ENCODE data around the gene STK32A.
"Not testable (repeated sequence)": the region's sequence is repeated elsewhere in the genome, so short reads cannot be mapped to it uniquely, and the experiment has no call there.

Gene STK32A

DNA sequence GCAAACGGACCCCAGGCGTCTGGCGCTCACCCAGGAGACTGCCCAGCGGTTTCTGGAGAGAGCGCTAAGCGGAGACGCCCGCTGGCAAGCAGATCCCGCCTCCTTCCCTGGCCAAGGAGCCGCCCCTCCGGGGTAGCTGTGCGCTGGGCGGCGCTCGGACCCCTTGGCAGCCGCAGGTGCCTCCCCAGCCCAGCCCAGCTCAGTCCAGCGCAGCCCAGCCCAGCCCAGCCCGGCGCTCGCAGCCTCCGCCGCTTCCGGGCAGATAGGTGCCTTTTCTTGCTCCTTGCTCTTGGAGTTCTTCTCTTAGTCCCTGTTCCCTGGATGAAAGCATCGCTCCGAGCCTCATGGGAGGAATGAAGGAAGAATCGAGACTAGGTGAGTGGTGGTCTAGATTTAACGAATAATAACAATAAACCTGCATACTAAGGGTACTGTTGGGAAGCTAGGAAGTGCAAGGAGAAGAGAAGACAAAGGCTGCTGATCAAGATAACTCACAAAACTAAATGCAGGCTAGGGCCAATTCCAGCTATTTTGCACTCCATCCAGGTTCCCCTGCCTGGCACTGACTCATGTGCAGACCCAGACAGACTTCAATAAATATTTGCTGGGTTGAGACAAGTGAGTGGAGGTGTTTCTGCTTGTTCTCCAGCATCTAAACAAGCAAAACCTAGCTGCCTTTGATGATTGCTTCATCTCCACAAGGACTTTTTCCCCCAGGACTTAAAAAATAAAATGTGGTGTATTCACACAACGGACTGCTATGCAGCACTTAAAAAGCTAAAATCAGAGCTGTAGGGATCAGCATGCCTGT is at the start of gene STK32A:
Gene STK32A (plus strand): TSS at position 202 of the 811 bp plus-strand sequence. CDS start 4,609 bp downstream, outside the sequence.
- FAIRE-seq, result no peak

DNA sequence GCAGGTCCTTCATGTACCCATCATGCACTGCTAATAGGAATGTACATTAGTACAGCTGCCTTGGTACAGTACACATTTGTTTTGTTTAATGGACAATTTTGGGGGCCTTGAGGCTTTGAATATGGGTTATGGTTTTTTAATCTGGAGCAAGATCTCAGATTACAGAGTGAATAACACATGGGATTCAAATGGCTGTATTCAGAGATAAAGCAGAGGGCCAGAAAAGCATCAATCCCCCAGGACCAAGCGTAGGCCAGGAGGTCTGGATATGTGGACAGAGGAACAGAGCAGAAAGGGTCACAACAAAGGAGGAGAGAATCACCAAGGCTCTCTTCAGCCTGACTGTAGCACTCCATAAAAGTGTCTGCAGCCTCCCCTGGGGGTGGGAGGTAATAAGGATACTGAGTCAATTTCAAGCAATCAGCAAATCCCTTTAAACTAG is 47.7 kb upstream of the STK32A start:
- FAIRE-seq, result no peak

DNA sequence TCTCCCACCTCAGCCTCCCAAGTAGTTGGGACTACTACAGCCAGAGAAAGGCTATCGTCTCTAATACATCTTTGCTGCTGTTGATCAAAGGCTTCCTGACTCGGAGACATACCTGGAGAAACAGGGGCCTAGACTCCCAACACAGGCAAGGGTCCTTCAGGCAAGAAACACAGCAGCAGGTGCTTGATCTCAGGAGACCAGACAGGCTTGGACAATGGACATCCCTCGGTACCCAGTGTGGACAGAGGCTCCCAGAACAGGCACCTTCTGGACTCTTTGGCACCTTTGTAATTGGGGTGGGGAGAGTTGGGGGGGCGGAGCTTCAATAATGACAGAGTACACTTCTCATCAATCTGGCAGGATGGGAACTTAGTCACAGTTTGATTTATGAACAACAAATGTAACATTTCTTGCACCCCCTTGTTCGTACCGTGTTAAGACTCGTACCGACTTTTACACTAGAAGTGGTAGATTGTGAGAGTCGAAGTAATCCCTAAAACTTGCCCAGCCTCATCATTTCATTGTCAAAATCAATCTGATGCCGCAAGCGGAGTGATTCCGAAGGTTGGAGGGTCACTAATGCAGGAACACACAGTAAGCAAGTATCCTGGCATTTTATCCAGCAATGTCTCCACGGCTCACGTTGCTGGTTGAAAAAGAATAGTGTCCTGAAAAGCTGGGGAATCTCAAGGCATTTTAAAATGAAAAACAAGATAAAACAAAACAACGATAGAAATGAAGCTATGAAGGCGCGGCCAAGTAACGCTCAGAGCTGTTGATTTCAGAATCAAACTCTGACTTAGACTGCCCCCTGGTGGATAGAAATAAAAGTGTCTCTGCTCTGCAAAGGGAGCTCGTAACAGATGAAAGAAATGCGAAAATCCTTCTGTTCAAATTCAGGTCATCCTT is 46.4 kb upstream of the STK32A start:
- peak; percentile 96 for FAIRE-seq

DNA sequence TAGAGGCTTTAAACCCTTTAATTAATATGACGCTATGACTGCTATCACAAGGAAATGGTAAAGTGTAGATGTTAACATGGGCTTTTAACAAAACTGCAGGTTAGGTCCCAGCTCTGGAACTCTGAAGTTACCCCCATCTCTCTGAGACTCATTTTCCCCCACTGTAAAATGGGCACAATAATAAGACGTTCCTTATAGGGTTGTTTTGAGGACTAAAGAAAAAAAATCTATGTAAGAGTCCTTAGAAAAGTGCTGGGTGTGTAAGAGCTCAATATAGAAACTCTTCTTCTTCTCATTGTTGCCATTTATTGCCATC is 45.8 kb upstream of the STK32A start:
- FAIRE-seq, result no peak

DNA sequence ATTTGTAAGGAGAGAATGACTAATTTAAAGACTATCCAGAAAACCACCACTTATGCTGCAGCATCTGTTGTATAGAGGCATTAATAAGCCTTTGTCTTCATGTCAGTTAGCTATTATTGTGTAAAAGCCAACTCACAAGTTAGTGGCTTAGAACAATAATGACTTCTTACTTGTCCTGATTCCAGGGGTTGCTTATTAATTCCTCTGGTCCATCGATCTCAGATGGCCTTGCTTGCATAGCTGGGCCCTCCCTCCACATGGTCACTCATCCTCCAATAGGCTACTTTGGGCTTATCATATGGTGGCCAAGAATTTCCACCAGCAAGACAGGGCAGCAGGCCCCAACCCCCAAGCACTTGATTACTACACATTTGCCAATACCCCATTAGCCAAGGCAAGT is 44.5 kb upstream of the STK32A start:
- FAIRE-seq, result no peak

DNA sequence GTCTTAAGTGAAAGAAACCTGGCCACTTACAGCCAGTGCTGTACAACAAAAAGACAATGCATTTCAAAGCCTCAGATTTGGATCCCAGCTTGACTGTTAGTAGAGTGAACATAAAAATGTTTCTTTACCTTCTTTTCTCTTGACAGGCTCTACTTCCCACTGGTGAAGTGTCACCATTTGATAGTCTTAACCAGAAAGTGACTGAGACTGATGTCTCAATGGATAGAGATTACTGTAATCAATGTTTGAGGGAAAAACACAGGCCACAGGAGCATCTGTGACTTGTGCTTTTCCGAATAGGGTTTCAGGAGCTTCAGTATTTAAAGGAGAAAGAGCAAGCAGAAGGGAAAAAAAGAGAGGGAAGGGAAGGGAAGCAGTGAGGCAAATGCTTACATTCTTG is 41.7 kb upstream of the STK32A start:
- FAIRE-seq, result no peak

DNA sequence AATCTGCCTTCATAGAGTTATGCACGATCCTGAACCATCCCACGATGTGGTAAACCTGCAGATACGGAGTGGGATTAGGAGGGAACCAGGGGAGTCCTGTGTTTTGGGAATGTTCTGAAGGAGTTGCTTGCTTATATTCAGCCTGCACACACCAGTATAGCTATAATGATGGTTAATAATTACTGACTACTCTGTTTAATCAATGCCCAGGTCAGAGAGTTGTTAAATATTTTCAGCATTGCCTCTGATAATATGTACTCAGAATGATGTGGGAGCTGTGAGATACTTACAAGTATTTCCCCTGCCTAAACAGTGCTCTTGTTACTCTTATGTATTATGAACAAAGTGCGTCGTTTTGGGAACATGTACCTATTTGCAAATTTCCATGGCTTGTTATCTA is 34.8 kb upstream of the STK32A start:
- FAIRE-seq, result no peak

DNA sequence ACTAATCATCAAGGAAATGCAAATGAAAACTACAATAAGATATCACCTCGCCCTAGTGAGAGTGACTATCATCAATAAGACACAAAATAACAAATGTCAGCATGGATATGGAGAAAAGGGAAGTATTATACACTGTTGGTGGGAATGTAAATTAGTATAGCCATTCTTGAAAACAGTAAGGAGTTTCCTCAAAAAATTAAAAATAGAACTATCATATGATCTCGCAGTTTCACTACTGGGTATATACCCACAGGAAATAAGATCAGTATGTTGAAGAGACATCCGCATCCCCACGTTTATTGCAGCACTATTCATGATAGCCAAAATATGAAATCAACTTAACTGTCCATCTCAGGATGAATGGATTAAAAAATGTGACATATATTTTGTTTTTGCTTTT is 31.6 kb upstream of the STK32A start:
- FAIRE-seq, result no peak

DNA sequence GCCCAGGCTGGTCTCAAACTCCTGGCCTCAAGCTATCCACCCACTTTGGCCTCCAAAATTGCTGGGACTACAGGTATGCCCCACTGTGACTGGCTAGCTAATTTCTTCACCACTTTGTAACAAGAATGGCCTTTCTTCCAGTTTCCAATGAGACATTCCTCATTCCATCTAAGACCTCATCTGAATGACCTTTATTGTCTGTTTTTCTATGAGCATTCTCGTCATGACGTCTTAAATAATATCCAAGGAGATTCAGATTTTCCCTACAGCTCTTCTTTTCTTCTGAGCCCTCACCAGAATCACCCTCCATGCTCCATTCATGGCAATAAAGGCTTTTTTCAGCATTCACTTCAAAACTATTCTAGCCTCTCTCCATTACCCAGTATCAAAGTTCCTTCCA is 30.2 kb upstream of the STK32A start:
- no peak for FAIRE-seq

DNA sequence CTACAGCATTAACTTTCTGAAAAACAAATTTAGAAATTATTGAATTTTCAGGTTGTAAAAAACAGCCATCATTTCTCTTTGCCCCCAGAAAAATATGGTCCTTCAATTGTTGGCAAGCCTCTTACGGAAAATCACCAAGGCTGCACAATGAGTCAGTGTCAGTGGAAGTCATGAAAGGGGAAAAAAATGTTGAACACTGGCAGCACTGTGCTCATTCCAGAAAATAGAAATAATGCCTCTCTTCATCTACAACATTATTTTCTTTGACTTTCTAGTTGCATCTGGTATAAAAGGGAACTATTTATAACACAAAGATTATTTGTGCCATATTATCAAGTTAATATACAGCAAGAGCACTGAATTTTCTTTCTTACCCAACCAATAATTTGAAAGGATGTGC is 26.7 kb upstream of the STK32A start:
- FAIRE-seq, result no peak

DNA sequence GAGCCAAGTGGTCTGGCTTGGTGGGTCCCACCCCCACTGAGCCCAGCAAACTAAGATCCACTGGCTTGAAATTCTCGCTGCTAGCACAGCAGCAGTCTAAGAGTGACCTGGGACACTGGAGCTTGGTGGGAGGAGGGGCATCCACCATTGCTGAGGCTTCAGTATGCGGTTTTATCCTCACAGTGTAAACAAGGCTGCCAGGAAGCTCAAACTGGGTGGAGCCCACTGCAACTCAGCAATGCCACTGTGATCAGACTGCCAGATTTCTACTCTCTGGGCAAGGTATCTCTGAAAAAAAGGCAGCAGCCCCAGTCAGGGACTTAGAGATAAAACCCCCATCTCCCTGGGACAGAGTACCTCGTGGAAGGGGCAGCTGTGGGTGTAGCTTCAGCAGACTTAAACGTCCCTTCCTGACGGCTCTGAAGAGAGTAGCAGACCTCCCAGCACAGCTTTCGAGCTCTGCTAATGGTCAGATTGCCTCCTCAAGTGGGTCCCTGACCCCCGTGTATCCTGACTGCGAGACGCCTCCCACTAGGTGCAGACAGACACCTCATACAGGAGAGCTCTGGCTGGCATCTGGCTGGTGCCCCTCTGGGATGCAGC is 18.2 kb upstream of the STK32A start:
- FAIRE-seq, result no peak

DNA sequence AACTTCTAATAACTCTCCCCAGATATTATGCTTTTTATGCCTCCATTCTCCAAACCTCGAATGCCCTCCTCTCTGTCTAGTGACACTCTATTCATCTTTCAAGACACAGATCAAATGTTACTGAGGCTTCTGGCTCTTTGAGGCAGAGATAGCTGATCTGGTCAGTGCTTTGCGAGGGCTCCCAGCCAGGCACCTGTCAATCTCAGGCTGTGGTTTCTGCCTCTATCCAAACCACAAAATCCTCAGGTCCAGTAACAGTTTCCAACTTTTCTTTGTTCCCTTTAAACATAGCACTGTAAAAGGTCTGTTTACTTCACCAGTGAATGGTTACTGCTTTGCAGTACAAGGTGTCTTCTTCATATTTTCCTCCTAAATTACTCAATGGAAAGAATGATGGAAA is 11.5 kb upstream of the STK32A start:
- FAIRE-seq, result no peak

DNA sequence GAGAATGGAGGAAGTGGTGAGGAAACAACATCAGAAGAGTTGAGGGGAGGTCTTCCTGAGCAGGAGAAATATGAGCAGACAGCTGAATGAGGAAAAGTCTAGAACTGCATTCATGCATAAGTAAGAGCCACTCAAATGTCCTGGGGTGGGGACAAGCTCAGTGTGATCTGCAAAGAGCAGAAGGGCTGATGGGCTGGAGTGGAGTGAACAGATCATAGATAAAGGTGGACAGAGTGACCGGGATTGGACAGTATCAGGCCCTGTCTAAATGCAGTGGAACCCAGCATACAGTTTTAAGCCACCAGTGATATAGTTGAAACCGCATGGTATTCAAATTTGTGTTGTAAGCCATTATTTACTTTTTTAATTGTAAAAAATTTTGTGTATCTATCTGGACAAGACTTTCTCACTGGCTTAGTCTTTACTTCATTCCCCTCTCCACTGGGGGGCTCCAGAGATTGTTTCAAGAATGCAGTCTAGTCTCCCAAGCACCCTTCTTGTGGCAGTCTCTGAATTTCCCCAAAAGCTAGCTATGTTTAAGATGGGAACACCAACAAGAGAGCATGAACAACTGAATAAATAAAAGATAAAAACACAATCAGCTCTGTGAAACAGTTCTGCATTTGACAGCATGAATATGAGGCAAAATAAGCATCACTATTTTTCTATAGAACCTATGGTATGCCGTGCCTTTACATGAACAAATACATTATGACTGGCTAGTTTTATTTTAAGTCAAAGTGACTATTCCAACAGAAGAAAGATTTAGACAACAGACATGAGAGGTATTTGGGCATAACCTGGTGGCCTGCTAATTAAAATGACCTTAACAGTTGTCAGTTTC is 10.7 kb upstream of the STK32A start:
- FAIRE-seq, result no peak

DNA sequence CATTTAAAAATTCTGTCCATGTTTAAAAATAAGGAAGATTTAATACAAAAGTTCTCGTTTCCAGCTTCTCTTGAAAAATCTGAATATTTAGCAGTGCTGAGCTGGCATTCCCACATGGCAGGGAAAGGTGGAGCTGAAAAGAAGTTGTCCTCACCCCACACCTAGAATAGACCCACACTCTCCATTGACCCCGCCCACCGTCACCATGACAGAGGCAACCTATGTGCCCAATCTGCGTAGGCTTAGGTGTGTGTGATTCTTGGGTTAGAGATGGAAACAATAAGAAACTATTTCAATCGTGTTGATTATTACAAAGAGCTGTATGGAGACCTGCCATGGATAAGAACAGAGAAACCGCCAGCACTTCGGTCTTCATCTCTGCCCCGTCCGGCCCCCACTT is 8.9 kb upstream of the STK32A start:
- FAIRE-seq, result no peak

DNA sequence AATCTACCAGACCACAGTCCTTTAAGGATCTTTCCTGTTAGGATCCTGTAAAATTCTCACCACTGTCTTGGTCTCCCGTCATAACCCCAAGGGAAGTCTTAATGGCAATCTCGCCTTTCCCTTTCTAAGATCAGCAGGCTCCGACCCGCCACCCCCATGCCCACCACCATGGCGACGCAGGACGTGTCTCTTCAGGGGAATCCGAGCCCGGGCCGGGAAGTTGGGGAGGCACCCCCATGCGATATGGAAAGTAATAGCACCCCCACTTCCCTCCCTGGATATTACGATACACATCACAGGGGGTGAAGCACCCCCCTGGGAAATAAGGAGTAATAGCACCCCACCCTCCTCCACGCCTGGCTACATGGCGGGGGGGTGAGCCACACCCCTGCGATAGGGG is 8.3 kb upstream of the STK32A start:
- FAIRE-seq, result no peak

DNA sequence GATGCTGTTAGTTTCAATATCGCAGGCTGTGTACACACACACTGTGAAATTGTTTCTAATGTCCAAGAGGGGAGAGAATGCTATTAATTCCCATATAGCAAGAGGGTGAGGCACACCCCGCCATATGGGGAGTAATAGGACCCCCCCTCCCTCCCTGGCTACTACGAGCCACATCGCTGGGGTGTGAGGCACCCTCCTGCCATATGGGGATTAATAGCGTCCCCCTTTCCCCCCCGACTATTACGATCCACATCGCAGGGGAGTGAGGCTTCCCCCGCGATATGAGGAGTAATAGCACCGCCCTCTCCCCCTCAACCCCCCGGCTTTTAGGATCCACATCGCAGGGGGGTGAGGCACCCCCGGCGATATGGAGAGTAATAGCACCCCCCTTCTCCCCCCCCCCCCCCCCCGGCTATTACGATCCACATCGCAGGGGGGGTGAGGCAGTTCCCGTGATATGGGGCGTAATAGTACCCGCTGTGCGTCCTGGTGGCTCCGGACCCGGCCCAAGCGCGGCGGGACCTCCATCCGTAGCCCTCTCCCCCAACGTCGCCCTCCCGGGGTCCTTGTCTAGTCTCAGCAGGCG is 494 bp upstream of the STK32A start:
- FAIRE-seq, result no peak

DNA sequence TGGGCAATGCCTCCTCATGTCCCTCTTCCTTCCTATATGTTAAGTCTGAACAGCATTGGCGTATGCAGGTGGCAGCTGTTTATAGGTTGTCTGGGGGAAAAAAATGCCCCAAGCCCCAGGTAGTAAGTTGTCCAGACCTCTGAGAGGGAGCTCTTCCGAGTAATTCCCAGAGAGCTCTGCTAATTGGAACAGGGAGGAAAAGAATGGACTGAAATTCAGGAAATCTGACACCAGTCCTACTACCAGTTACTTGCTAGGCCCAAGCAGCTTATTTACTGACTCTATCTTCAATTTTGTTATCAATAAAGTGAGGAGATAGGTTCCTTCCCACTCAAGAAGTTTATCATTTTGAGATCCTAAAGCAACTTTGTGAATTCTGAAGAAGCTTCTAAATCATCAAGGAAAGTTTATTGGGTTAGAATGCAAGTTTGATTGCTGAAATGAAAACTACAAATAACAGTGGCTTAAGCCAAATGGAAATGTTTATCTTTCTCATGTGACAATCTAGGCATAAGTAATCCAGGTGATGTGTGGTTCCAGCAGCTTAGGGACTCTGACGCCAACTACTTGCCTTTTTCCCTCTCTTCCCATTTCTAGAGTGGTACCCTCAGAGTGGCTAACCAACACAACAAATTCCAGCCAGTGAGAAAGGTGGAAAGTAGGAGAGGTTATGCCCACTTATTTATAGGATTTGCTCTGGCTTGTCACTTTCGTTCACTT is 5.6 kb downstream of the STK32A start:
- FAIRE-seq, result no peak

DNA sequence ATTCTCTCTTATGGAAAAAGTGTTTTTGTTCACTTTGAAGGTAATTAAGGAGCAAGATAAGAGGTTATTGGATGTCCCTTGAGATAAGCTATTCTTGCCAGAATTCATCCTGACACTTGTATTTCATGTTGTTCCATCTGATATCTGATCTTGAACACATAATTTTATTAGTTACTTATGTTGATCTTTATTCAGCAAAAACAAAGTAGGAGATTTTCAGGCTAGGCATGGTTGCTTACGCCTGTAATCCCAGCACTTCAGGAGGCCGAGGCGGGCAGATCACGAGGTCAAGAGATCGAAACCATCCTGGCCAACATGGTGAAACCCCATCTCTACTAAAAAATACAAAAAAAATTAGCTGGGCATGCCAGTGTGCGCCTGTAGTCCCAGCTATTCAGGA is 8.4 kb downstream of the STK32A start:
- not testable (repeated sequence) for FAIRE-seq

DNA sequence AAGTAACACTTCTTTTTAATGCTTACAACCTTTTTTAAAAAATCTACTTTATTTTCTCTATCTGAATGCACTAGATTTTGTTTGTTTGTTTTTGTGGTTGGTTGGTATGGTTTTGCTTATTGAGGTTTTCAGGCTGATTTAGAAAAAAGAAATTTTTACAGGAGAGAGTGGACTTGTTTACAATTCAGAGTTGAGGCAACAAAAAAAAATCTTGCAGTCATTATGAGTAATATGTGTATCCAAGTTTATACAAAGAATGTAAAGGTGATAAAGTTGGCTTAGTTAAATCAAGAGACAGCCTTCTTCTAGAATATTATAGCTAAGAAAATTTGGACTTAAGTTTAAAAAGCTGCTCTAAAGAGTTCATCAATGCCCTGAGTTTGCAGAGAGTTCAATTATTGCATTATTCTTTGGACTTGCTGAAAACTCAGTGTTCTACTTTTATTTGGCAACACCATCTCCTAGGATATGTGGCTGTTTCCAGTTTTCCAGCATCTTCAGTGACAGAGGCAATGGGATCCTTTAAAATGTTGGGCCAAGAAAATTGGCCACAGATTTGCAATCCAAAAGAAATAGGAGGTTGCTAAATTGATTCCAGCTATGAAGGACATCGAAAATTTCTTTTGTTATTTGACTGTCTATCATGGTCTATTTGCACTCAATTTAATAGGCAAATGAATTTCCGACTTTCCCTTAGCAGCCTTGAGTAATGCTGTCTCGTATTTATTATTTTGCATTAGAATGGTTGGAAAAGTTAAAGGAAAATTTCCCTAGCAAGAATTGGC is 10.7 kb downstream of the STK32A start:
- no peak for FAIRE-seq

DNA sequence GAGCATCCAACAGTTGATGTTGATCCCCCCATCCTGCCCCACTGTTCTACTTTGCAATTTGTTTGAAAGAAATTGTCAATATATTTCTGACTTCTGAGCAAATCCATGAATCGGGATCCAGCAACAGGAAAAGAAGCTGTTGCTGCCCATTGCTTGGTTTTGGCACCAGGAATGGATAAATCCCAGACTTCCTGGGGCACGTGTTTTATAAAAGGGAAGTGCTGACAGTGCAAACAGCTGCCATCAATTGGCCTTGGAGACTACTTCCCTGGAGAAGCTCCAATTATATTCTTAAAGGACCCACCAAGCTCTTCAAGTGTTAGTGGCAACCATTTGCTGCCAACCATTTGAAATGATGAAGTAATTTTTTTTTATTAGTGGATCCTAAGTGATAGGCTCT is 13.7 kb downstream of the STK32A start:
- no peak for FAIRE-seq

DNA sequence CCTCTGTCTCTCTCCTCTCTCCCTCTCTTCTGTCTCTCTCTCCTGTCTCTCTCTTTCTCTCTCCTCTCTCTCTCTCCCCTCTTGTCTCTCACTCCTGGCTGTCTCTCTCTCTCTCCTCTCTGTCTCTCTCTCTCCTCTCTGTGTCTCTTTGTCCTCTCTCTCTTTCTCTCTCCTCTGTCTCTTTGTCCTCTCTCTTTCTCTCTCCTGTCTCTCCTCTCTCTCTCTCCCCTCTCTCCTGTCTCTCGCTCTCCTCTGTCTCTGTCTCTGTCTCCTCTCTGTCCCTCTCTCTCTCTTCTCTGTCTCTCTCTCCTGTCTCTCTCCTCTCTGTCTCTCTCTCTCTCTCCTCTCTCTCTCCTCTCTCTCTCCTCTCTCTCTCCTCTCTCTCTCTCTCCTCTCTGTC is 25.0 kb downstream of the STK32A start:
- no peak for FAIRE-seq
